ENCODE data around the gene RPL18. TPM values are rescaled to one million over a fixed set of nuclear protein-coding genes. Genes with fewer than 3 reads are reported as not detected.

RPL18 gene
- total RNA-seq, 1 donor from 2014 or later, result 1,586 TPM

DNA sequence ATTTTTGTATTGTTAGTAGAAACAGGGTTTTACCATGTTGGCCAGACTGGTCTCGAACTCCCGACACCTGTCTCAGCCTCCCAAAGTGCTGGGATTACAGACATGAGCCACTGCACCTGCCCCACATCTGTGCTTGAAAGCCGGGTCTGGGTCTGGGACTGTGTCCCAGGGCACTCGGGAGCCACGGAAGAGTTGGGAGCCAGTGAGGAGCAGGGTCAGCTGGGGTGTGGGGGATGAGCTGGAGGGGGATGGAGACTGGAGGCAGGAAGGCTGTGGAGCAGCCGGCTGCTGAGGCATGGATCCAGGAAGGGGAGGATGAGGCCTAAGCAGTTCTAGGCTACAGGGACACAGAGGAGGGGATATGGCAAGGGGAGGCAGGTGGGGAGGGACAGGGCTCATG is 23.1 kb downstream of the RPL18 start:
- no peak for DNase-seq (ENCODE audit: low spot score in 2 of 2, unreplicated experiment in 2 of 2)
- no peaks in the 10 kb centered on the region for H3K27me3 Mint-ChIP-seq (ENCODE audit: low read depth)
- H3K27ac Mint-ChIP-seq, result no peak overlapping the region
- TF ChIP-seq, protein P1, sequence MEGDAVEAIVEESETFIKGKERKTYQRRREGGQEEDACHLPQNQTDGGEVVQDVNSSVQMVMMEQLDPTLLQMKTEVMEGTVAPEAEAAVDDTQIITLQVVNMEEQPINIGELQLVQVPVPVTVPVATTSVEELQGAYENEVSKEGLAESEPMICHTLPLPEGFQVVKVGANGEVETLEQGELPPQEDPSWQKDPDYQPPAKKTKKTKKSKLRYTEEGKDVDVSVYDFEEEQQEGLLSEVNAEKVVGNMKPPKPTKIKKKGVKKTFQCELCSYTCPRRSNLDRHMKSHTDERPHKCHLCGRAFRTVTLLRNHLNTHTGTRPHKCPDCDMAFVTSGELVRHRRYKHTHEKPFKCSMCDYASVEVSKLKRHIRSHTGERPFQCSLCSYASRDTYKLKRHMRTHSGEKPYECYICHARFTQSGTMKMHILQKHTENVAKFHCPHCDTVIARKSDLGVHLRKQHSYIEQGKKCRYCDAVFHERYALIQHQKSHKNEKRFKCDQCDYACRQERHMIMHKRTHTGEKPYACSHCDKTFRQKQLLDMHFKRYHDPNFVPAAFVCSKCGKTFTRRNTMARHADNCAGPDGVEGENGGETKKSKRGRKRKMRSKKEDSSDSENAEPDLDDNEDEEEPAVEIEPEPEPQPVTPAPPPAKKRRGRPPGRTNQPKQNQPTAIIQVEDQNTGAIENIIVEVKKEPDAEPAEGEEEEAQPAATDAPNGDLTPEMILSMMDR (IDR thresholded peaks at IDR 0.05; ENCODE audit: unreplicated experiment), result no peak
- no peaks in the 10 kb centered on the region for H3K36me3 Mint-ChIP-seq
- H3K9me3 Mint-ChIP-seq, result no peaks in the 10 kb centered on the region
- H3K4me1 Mint-ChIP-seq, result no peaks in the 10 kb centered on the region
- H3K4me3 Mint-ChIP-seq, result no peak overlapping the region

DNA sequence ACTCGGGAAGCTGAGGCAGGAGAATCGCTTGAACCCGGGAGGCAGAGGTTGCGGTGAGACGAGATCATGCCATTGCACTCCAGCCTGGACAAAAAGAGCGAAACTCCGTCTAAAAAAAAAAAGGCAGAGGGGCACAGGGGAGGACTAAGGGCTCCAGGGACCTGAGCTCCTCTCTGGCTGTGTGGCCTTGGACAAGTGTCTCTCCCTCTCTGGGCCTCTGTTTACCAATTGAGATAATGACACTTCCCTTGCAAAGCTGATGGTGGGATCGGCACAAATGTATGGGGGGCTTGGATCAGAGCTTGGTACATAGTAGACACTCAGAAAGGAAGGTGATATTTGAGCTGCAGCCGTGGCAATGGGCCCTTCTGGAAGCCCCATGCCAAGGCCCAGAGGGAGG is 23.8 kb downstream of the RPL18 start:
- H3K27ac Mint-ChIP-seq, result no peak overlapping the region
- no peaks in the 10 kb centered on the region for H3K4me1 Mint-ChIP-seq

DNA sequence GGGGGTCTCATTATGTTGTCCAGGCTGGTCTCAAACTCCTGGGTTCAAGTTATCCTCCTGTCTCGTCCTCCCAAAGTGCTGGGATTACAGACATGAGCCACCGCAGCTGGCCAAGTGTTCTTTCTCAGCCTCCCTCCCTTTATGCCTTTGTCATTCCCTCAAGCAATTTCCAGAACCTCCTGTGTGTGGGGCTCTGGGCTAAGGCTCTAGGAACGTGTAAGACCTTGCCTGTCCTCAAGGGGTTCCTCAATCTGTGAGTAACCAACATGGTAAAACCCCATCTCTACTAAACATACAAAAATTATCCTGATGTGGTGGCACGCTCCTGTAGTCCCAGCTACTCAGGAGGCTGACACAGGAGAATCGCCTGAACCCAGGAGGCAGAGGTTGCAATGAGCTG is 28.0 kb downstream of the RPL18 start:
- peaks cover 1% of the 10 kb centered on the region for H3K27me3 Mint-ChIP-seq (ENCODE audit: low read depth)
- peaks cover 9% of the 10 kb centered on the region for H3K4me1 Mint-ChIP-seq
- no peak for DNase-seq (ENCODE audit: low spot score in 2 of 2, unreplicated experiment in 2 of 2)
- H3K36me3 Mint-ChIP-seq, result no peaks in the 10 kb centered on the region
- no peak overlapping the region for H3K27ac Mint-ChIP-seq
- H3K4me3 Mint-ChIP-seq, result no peak overlapping the region
- TF ChIP-seq, protein P1 (IDR thresholded peaks at IDR 0.05; ENCODE audit: unreplicated experiment), result no peak
- no peaks in the 10 kb centered on the region for H3K9me3 Mint-ChIP-seq

More for the DNA sequence above, 23.8 kb downstream of the RPL18 start:
- no peaks in the 10 kb centered on the region for H3K36me3 Mint-ChIP-seq
- no peaks in the 10 kb centered on the region for H3K27me3 Mint-ChIP-seq (ENCODE audit: low read depth)
- no peak overlapping the region for H3K4me3 Mint-ChIP-seq
- TF ChIP-seq, protein P1 (IDR thresholded peaks at IDR 0.05; ENCODE audit: unreplicated experiment), result no peak
- H3K9me3 Mint-ChIP-seq, result no peaks in the 10 kb centered on the region
- no peak for DNase-seq (ENCODE audit: low spot score in 2 of 2, unreplicated experiment in 2 of 2)

DNA sequence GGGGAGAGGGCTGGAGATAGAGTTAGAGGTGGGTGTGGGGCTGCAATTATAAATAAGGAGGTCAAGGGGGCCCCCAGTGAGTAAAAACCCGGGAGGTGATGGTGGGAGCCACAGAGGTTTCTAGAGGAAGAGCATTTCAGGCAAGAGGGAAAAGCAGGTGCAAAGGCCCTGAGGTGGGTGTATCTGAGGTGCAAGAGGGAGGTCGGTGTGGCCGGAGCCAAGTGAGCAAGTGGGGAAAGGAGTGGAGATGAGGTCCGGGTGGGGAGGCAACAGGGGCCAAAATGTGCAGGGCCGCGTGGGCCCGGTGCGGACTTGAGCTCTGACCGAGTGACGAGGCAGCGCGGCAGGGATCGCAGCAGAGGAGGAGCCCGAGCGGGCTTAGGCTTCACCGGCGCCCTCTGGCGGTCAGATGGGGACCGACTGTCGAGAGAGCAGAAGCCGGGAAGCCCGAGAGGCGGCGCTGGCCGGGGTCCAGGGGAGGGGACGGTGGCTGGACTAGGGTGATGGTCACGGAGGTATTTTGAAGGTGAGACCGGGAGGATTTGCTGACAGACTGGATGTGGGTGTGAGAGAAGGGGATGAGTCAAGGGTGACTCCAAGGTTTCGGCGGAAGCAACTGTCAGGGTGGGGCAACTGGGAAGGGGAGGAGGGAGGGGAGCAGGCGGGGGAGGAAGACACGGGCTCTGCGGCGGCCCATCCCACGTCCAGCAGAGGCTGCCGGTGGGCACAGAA is 30.1 kb downstream of the RPL18 start:
- peaks cover 5% of the 10 kb centered on the region for H3K27me3 Mint-ChIP-seq (ENCODE audit: low read depth)
- H3K4me1 Mint-ChIP-seq, result peaks cover 12% of the 10 kb centered on the region
- TF ChIP-seq, protein P1 (IDR thresholded peaks at IDR 0.05; ENCODE audit: unreplicated experiment), result peak; percentile 92
- peak overlapping the region; percentile 72 for H3K4me3 Mint-ChIP-seq
- H3K9me3 Mint-ChIP-seq, result peaks cover 3% of the 10 kb centered on the region
- peak; percentile 90 to 98 for DNase-seq (ENCODE audit: low spot score in 2 of 2, unreplicated experiment in 2 of 2)
- no peaks in the 10 kb centered on the region for H3K36me3 Mint-ChIP-seq
- peak overlapping the region; percentile 44 for H3K27ac Mint-ChIP-seq

DNA sequence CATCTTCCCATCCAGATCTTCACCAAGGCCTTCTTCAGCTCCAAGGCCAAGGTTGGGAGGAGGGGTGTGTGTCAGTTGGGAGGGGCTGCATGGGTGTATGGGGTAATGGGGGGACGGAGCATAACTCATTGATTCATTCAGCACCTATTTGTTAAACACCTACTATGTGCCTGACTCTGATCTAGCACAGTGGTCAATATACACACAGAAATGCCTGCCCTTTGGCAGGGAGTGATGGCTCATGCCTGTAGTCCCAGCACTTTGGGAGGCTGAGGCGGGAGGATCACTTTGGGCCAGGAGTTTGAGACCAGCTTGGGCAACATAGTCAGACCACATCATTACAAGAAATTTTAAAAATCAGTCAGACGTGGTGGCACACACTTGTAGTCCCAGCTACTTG is 31.6 kb downstream of the RPL18 start:
- Mint-ChIP-seq H3K4me3 (no peak overlapping the region), H3K27ac (no peak overlapping the region), H3K9me3 (peaks cover 3% of the 10 kb centered on the region), H3K36me3 (no peaks in the 10 kb centered on the region), H3K4me1 (peaks cover 14% of the 10 kb centered on the region), H3K27me3 (ENCODE audit: low read depth) (peaks cover 5% of the 10 kb centered on the region)
- TF ChIP-seq, protein P1 (IDR thresholded peaks at IDR 0.05; ENCODE audit: unreplicated experiment), result no peak
- no peak for DNase-seq (ENCODE audit: low spot score in 2 of 2, unreplicated experiment in 2 of 2)
